Adrenal gland (tissue), 5 donors: ENCODE data around the gene ZNF185.

Source experiments
- CTCF ChIP-seq, 6 experiments: fragments of 450-650 bp in 4 of 6; fragments of 200-600 bp in 2 of 6; sonication (generic) in 1 of 6; IDR thresholded peaks; 1 replicate in 5 of 6; 2 replicates in 1 of 6; pipeline versions ENCODE4 v1.5.1 to v1.8.0; 2016 to 2021; ENCODE audit warnings: antibody characterized with exemption in 6 of 6, mild to moderate bottlenecking in 2 of 6, moderate library complexity in 1 of 6
- POLR2A ChIP-seq, 2 donors: fragments of 450-650 bp; IDR thresholded peaks; one replicate each; pipeline ENCODE4 v1.6.1; 2017; ENCODE audit warnings: antibody characterized with exemption in 2 of 2, mild to moderate bottlenecking in 2 of 2, moderate library complexity in 1 of 2
- donor health status: DM: no; HTN: no; CAD: no.

GRCh38 chrX:152937236-152937635 is 39.4 kb downstream of the ZNF185 start:
- no peak for TF ChIP-seq CTCF (IDR thresholded peaks at IDR 0.05)
- TF ChIP-seq POLR2A (IDR thresholded peaks at IDR 0.05) = no peak
